ENCODE data around the gene MSRB1.
A peak's percentile ranks its signal among the peaks of the same experiment; 100 is the strongest.
"Not testable (repeated sequence)": the region's sequence is repeated elsewhere in the genome, so short reads cannot be mapped to it uniquely, and the experiment has no call there.

MSRB1 gene

DNA sequence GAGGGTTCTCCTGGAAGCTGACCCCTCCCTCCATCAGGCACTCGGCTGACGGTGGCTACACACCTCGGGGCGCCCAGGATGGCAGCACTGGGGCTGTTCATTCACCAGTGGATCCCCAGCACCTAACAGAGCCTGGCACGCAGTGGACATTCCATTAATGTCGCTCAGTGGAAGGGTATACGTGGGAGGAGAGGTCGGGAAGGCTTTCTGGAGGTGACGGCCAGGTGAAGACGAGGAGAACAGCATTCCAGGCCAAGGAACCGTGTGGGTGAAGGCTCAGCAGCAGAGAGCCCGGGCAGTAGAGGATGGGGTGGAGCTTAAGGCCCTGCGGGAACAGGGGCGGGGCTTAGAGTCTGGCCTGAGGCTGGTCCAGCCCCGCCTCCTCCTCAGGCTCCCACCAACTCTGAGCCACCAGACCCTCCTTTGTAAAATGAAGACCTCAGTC is 22.2 kb downstream of the MSRB1 start:
- TF ChIP-seq EZH2phosphoT487 (IDR thresholded peaks at IDR 0.05; ENCODE audit: low read depth), result no peak
- TF ChIP-seq, protein P1, sequence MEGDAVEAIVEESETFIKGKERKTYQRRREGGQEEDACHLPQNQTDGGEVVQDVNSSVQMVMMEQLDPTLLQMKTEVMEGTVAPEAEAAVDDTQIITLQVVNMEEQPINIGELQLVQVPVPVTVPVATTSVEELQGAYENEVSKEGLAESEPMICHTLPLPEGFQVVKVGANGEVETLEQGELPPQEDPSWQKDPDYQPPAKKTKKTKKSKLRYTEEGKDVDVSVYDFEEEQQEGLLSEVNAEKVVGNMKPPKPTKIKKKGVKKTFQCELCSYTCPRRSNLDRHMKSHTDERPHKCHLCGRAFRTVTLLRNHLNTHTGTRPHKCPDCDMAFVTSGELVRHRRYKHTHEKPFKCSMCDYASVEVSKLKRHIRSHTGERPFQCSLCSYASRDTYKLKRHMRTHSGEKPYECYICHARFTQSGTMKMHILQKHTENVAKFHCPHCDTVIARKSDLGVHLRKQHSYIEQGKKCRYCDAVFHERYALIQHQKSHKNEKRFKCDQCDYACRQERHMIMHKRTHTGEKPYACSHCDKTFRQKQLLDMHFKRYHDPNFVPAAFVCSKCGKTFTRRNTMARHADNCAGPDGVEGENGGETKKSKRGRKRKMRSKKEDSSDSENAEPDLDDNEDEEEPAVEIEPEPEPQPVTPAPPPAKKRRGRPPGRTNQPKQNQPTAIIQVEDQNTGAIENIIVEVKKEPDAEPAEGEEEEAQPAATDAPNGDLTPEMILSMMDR (IDR thresholded peaks at IDR 0.05; ENCODE audit: low read depth, low read length), result no peak
- H3K27ac ChIP-seq (ENCODE audit: low read length), result no peak overlapping the region
- H3K4me2 ChIP-seq (ENCODE audit: low read length), result peak overlapping the region; percentile 55
- H2AFZ ChIP-seq (ENCODE audit: low read depth, low read length), result no peak overlapping the region
- no peaks in the 10 kb centered on the region for H4K20me1 ChIP-seq (ENCODE audit: insufficient read depth, low read length)
- H3K9me3 ChIP-seq (ENCODE audit: insufficient read depth, low read length), result no peaks in the 10 kb centered on the region
- H3K4me1 ChIP-seq (ENCODE audit: low read length), result no peaks in the 10 kb centered on the region
- H3K27me3 ChIP-seq (ENCODE audit: low read depth, low read length), result peaks cover 8% of the 10 kb centered on the region; the same call in 1 of the 2 replicates
- no peaks in the 10 kb centered on the region for H3K79me2 ChIP-seq (ENCODE audit: low read length)
- peak overlapping the region; percentile 60 for H3K4me3 ChIP-seq (ENCODE audit: low read length)
- no peak overlapping the region for H3K9ac ChIP-seq (ENCODE audit: low read length)
- no peaks in the 10 kb centered on the region for H3K36me3 ChIP-seq (replicated peaks; ENCODE audit: low read depth, low read length)

GRCh38 chr16:1920122-1920521 is 22.9 kb downstream of the MSRB1 start:
- H3K79me2 ChIP-seq (ENCODE audit: low read length); H3K36me3 ChIP-seq (replicated peaks; ENCODE audit: low read depth, low read length); H3K9me3 ChIP-seq (ENCODE audit: insufficient read depth, low read length); H3K9ac ChIP-seq (ENCODE audit: low read length); H2AFZ ChIP-seq (ENCODE audit: low read depth, low read length); H3K27ac ChIP-seq (ENCODE audit: low read length); H3K27me3 ChIP-seq (ENCODE audit: low read depth, low read length); H3K4me2 ChIP-seq (ENCODE audit: low read length); H3K4me3 ChIP-seq (ENCODE audit: low read length); H3K4me1 ChIP-seq (ENCODE audit: low read length); H4K20me1 ChIP-seq (ENCODE audit: insufficient read depth, low read length): not testable (repeated sequence)

GRCh38 chr16:1919327-1919998 is 23.5 kb downstream of the MSRB1 start:
- peaks cover 8% of the 10 kb centered on the region; the same call in 1 of the 2 replicates for H3K27me3 ChIP-seq (ENCODE audit: low read depth, low read length)
- no peaks in the 10 kb centered on the region for H3K4me1 ChIP-seq (ENCODE audit: low read length)
- no peak overlapping the region for H3K27ac ChIP-seq (ENCODE audit: low read length)
- H3K36me3 ChIP-seq (replicated peaks; ENCODE audit: low read depth, low read length), result no peaks in the 10 kb centered on the region
- no peak overlapping the region for H3K4me2 ChIP-seq (ENCODE audit: low read length)
- H2AFZ ChIP-seq (ENCODE audit: low read depth, low read length), result no peak overlapping the region
- TF ChIP-seq, protein P1 (IDR thresholded peaks at IDR 0.05; ENCODE audit: low read depth, low read length), result no peak
- TF ChIP-seq EZH2phosphoT487 (IDR thresholded peaks at IDR 0.05; ENCODE audit: low read depth), result no peak
- no peaks in the 10 kb centered on the region for H3K9me3 ChIP-seq (ENCODE audit: insufficient read depth, low read length)
- H3K9ac ChIP-seq (ENCODE audit: low read length), result no peak overlapping the region
- H4K20me1 ChIP-seq (ENCODE audit: insufficient read depth, low read length), result no peaks in the 10 kb centered on the region
- no peaks in the 10 kb centered on the region for H3K79me2 ChIP-seq (ENCODE audit: low read length)
- H3K4me3 ChIP-seq (ENCODE audit: low read length), result no peak overlapping the region

DNA sequence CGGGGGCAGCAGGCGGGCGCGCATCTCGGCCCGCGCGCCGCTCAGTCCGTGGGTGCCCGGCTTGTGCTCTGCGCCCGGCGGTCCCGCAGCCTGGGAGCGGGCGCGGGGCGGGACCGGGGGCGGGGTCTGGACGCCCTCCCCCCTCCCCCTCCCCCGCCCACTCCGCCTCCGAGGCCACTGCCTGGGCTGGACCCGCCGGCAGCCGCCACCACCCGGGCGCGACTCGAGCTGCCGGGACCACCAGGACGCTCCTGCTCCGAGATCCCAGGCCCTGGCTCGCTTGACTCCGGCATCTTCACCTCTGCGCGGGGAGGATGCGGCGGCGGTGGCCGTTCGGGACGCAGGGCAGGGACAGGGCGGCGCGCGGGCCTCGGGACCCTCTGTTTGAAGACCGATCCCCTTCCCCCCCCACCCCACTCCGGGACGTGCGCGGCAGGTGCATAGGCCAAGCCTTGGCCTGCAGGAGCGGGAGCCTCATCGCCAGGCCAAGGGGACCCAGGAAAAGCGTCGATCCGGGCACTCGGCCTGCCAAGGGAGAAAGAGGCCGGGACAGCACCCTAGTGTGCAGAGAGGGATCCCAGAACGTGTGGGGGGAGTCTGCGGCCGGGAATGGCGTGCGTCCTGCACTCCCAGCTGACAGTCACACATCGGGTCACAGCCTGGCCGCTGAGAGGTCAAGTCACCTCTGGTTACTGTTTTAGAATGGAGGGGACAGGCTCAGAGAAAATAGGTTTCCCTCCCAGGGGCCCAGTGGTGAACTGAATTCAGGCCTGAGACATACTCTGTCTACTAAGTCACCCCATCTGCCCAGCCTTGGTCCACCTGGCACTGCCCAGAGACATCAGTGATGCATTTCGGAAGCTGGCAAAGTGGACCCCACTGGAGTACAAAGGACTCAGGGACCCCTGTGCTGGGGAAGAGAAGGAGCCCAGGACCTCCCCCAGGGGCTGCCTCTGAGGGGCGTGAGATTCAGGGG is 24.4 kb downstream of the MSRB1 start, which contains the start of gene HS3ST6:
TSS of gene HS3ST6 (minus strand) at position 65 of the 976 bp plus-strand sequence. CDS start 92 bp downstream, outside the sequence.
- Histone ChIP-seq H4K20me1 (ENCODE audit: insufficient read depth, low read length) (no peaks in the 10 kb centered on the region), H2AFZ (ENCODE audit: low read depth, low read length) (no peak within 1 kb of the TSS), H3K27ac (ENCODE audit: low read length) (no peak within 1 kb of the TSS), H3K27me3 (ENCODE audit: low read depth, low read length) (peaks cover 8% of the 10 kb centered on the region; the same call in 1 of the 2 replicates), H3K9ac (ENCODE audit: low read length) (no peak within 1 kb of the TSS), H3K79me2 (ENCODE audit: low read length) (no peaks in the 10 kb centered on the region), H3K9me3 (ENCODE audit: insufficient read depth, low read length) (no peaks in the 10 kb centered on the region), H3K4me1 (ENCODE audit: low read length) (no peaks in the 10 kb centered on the region), H3K4me2 (ENCODE audit: low read length) (no peak within 1 kb of the TSS), H3K36me3 (replicated peaks; ENCODE audit: low read depth, low read length) (no peaks in the 10 kb centered on the region), H3K4me3 (ENCODE audit: low read length) (no peak within 1 kb of the TSS)
- TF ChIP-seq EZH2phosphoT487 (IDR thresholded peaks at IDR 0.05; ENCODE audit: low read depth), result no peak
- TF ChIP-seq, protein P1 (IDR thresholded peaks at IDR 0.05; ENCODE audit: low read depth, low read length), result no peak
